Neural cell (in vitro differentiated cells): ENCODE results near the gene ACSL6. TPM values are rescaled to one million over a fixed set of nuclear protein-coding genes. Genes with fewer than 3 reads are reported as not detected.

Source experiments
- H2AFZ ChIP-seq: fragments of 200-600, 300-800 bp; sonication (generic), shearing (Covaris generic); 2 replicates; pipeline ENCODE4 v1.6.0; 2014; ENCODE audit warnings: low read depth, mild to moderate bottlenecking, antibody characterized with exemption, low read length, moderate library complexity
- H3F3A ChIP-seq: fragments of 200-600 bp; shearing (Covaris generic); 2 replicates; pipeline ENCODE4 v1.6.1; 2016; ENCODE audit warnings: mild to moderate bottlenecking, moderate library complexity, mixed read lengths, antibody characterized with exemption, low read length; ENCODE audit not compliant: insufficient read depth, poor library complexity, severe bottlenecking
- H3K27ac ChIP-seq: fragments of 200-600, 300-800 bp; sonication (generic), shearing (Covaris generic); 2 replicates; pipeline ENCODE4 v1.5.1; 2014; ENCODE audit warnings: mild to moderate bottlenecking, low read length, moderate library complexity
- H3K27me3 ChIP-seq: fragments of 300-800, 200-600 bp; sonication (generic), shearing (Covaris generic); 2 replicates; pipeline ENCODE4 v1.6.0; 2014; ENCODE audit warnings: mild to moderate bottlenecking, low read depth, low read length, moderate library complexity; ENCODE audit not compliant: insufficient read depth
- H3K36me3 ChIP-seq: fragments of 300-800, 200-600 bp; sonication (generic), shearing (Covaris generic); 2 replicates; pipeline ENCODE4 v1.5.1; 2014; ENCODE audit warnings: mild to moderate bottlenecking, antibody characterized with exemption, low read length, moderate library complexity; ENCODE audit not compliant: insufficient read depth
- H3K4me2 ChIP-seq: fragments of 300-800, 200-600 bp; sonication (generic), shearing (Covaris generic); 2 replicates; pipeline ENCODE4 v1.6.0; 2014; ENCODE audit warnings: mild to moderate bottlenecking, low read length
- H3K4me3 ChIP-seq: fragments of 300-800, 200-600 bp; sonication (generic), shearing (Covaris generic); 2 replicates; pipeline ENCODE4 v1.5.1; 2014; ENCODE audit warnings: mild to moderate bottlenecking, low read length, moderate library complexity
- H3K79me2 ChIP-seq: fragments of 200-600 bp; shearing (Covaris generic); replicated peaks from 2 replicates; pipeline ENCODE4 v1.6.0; 2014; ENCODE audit warnings: mild to moderate bottlenecking, low read length, moderate library complexity; ENCODE audit not compliant: insufficient read depth
- H3K9ac ChIP-seq: fragments of 300-800, 200-600 bp; sonication (generic), shearing (Covaris generic); 2 replicates; pipeline ENCODE4 v1.6.1; 2016; ENCODE audit warnings: mild to moderate bottlenecking, low read length, mixed read lengths
- H3K9me2 ChIP-seq: fragments of 200-600 bp; shearing (Covaris generic); 2 replicates; pipeline ENCODE4 v1.6.1; 2016; ENCODE audit warnings: mild to moderate bottlenecking, low read length, mixed read lengths; ENCODE audit not compliant: insufficient read depth
- H3K9me3 ChIP-seq: fragments of 200-600, 300-800 bp; sonication (generic), shearing (Covaris generic); 2 replicates; pipeline ENCODE4 v1.6.1; 2016; ENCODE audit warnings: mild to moderate bottlenecking, mixed run types, low read length, moderate library complexity, mixed read lengths
- H4K20me1 ChIP-seq: fragments of 200-600 bp; shearing (Covaris generic); 2 replicates; pipeline ENCODE4 v1.6.1; 2016; ENCODE audit warnings: mild to moderate bottlenecking, mixed run types; ENCODE audit not compliant: insufficient read depth
- CTCF ChIP-seq: fragments of 450-650 bp; IDR thresholded peaks from 2 replicates; pipeline ENCODE4 v1.5.1; 2014; ENCODE audit warnings: antibody characterized with exemption, mild to moderate bottlenecking, moderate library complexity; ENCODE audit not compliant: poor library complexity, severe bottlenecking
- EP300 ChIP-seq: fragments of 450-650 bp; conservative IDR thresholded peaks from 2 replicates; pipeline ENCODE4 v1.6.1; 2014; ENCODE audit warnings: antibody characterized with exemption, mild to moderate bottlenecking, moderate library complexity; ENCODE audit not compliant: poor library complexity, severe bottlenecking
- EZH2 ChIP-seq: fragments of 200-600, 300-800 bp; shearing (Covaris generic), sonication (generic); IDR thresholded peaks from 2 replicates; pipeline ENCODE4 v1.6.1; 2014; ENCODE audit warnings: antibody characterized with exemption, low read length, borderline replicate concordance, mild to moderate bottlenecking; ENCODE audit not compliant: insufficient read depth, poor library complexity, severe bottlenecking
- MXI1 ChIP-seq: fragments of 450-650 bp; conservative IDR thresholded peaks from 2 replicates; pipeline ENCODE4 v1.6.1; 2014; ENCODE audit warnings: antibody characterized with exemption, mild to moderate bottlenecking; ENCODE audit not compliant: poor library complexity, severe bottlenecking
- POLR2AphosphoS5 ChIP-seq: IDR thresholded peaks from 2 replicates; pipeline ENCODE4 v1.6.1; 2012
- RAD21 ChIP-seq: fragments of 450-650 bp; conservative IDR thresholded peaks from 2 replicates; pipeline ENCODE4 v1.6.1; 2014; ENCODE audit warnings: antibody characterized with exemption, mild to moderate bottlenecking, moderate library complexity
- REST ChIP-seq: IDR thresholded peaks from 2 replicates; pipeline ENCODE4 v1.6.1; 2012; ENCODE audit warnings: borderline replicate concordance
- SMC3 ChIP-seq: fragments of 450-650 bp; conservative IDR thresholded peaks from 2 replicates; pipeline ENCODE4 v1.6.1; 2014; ENCODE audit warnings: antibody characterized with exemption, mild to moderate bottlenecking, moderate library complexity; ENCODE audit not compliant: poor library complexity
- TAF1 ChIP-seq: IDR thresholded peaks from 2 replicates; pipeline ENCODE4 v1.6.1; 2012; ENCODE audit warnings: low read depth
- polyA plus RNA-seq: library from polyadenylated mRNA; depleted of rRNA; stranded (reverse); fragments of >200 nt; gene quantifications from 2 replicates; pipeline ENCODE4 v1.2.3, GENCODE V29; 2014

ACSL6 gene
- polyA plus RNA-seq, 1 donor from 2014 or later: 30.5 TPM

GRCh38 chr5:131939690-131940345 lies 71.6 kb downstream of the ACSL6 start:
- Histone ChIP-seq H3F3A (no peaks in the 10 kb centered on the region), H3K4me2 (no peak overlapping the region), H3K27ac (no peak overlapping the region), H3K9me3 (no peaks in the 10 kb centered on the region), H3K9me2 (no peaks in the 10 kb centered on the region), H3K36me3 (no peaks in the 10 kb centered on the region), H3K4me3 (no peak overlapping the region), H3K79me2 (no peaks in the 10 kb centered on the region), H2AFZ (no peak overlapping the region), H3K9ac (no peak overlapping the region), H4K20me1 (no peaks in the 10 kb centered on the region), H3K27me3 (no peaks in the 10 kb centered on the region)
- no peak for TF ChIP-seq CTCF
- no peak for TF ChIP-seq TAF1
- no peak for TF ChIP-seq MXI1
- TF ChIP-seq RAD21: no peak
- no peak for TF ChIP-seq EP300
- TF ChIP-seq REST: no peak
- no peak for TF ChIP-seq POLR2AphosphoS5
- TF ChIP-seq SMC3: no peak
- TF ChIP-seq EZH2: no peak

GRCh38 chr5:131932235-131932634 lies 79.2 kb downstream of the ACSL6 start:
- Histone ChIP-seq H3K9me2 (no peaks in the 10 kb centered on the region), H3K27ac (no peak overlapping the region), H4K20me1 (no peaks in the 10 kb centered on the region), H2AFZ (no peak overlapping the region), H3F3A (no peaks in the 10 kb centered on the region), H3K4me3 (no peak overlapping the region), H3K79me2 (no peaks in the 10 kb centered on the region), H3K36me3 (no peaks in the 10 kb centered on the region), H3K27me3 (no peaks in the 10 kb centered on the region), H3K9me3 (no peaks in the 10 kb centered on the region), H3K4me2 (no peak overlapping the region), H3K9ac (no peak overlapping the region)
- TF ChIP-seq REST: no peak
- no peak for TF ChIP-seq TAF1
- no peak for TF ChIP-seq EP300
- no peak for TF ChIP-seq EZH2
- no peak for TF ChIP-seq RAD21
- no peak for TF ChIP-seq SMC3
- no peak for TF ChIP-seq MXI1
- no peak for TF ChIP-seq CTCF
- TF ChIP-seq POLR2AphosphoS5: no peak
